SK-N-SH treated with all-trans-retinoic acid at 6 μM for 48 hours (cell line): Measurements from ENCODE around the gene DRG2.

Experiments used
- ATAC-seq: fragments of 200-7000 bp; cut with Tn5 transposase; 3 replicates; pipeline ENCODE4 v1.9.1; 2020; ENCODE audit warnings: mild to moderate bottlenecking, moderate library complexity
- ARNTL ChIP-seq: fragments of 450-650 bp; formaldehyde crosslinking; IDR thresholded peaks from 2 replicates; pipeline ENCODE4 v1.5.0; 2020; ENCODE audit warnings: low read depth, mild to moderate bottlenecking, moderate library complexity, borderline replicate concordance
- BACH2 ChIP-seq: fragments of 250-450 bp; sonication (Bioruptor Pico); IDR thresholded peaks from 2 replicates; pipeline ENCODE4 v1.9.0; 2021; ENCODE audit warnings: mild to moderate bottlenecking, borderline replicate concordance
- CREB5 ChIP-seq: fragments of 250-450 bp; sonication (Bioruptor Pico); IDR thresholded peaks from 2 replicates; pipeline ENCODE4 v1.5.1; 2020; ENCODE audit warnings: low read depth, mild to moderate bottlenecking, moderate library complexity
- CSRNP3 ChIP-seq: fragments of 250-450 bp; sonication (Bioruptor Pico); IDR thresholded peaks from 2 replicates; pipeline ENCODE4 v1.5.1; 2021; ENCODE audit warnings: mild to moderate bottlenecking, moderate library complexity
- ESRRG ChIP-seq: fragments of 250-450 bp; sonication (Bioruptor Pico); IDR thresholded peaks from 2 replicates; pipeline ENCODE4 v1.6.1; 2021; ENCODE audit warnings: mild to moderate bottlenecking
- GLIS3 ChIP-seq: fragments of 250-450 bp; sonication (Bioruptor Pico); IDR thresholded peaks from 2 replicates; pipeline ENCODE4 v1.5.0; 2020; ENCODE audit warnings: mild to moderate bottlenecking, moderate library complexity
- OSR1 ChIP-seq: fragments of 250-450 bp; sonication (Bioruptor Pico); IDR thresholded peaks from 2 replicates; pipeline ENCODE4 v1.8.0; 2022; ENCODE audit warnings: moderate library complexity, mild to moderate bottlenecking, inconsistent platforms
- PATZ1 ChIP-seq: fragments of 250-450 bp; sonication (Bioruptor Pico); IDR thresholded peaks from 2 replicates; pipeline ENCODE4 v1.8.0; 2020; ENCODE audit warnings: mild to moderate bottlenecking, moderate library complexity, borderline replicate concordance
- PPARA ChIP-seq: fragments of 250-450 bp; sonication (Bioruptor Pico); IDR thresholded peaks from 2 replicates; pipeline ENCODE4 v1.5.0; 2020; ENCODE audit warnings: mild to moderate bottlenecking, borderline replicate concordance
- RARB ChIP-seq: fragments of 250-450 bp; sonication (Bioruptor Pico); IDR thresholded peaks from 2 replicates; pipeline ENCODE4 v1.8.0; 2021; ENCODE audit warnings: mild to moderate bottlenecking, moderate library complexity
- TCF4 ChIP-seq: fragments of 250-450 bp; sonication (Bioruptor Pico); IDR thresholded peaks from 2 replicates; pipeline ENCODE4 v1.8.0; 2021; ENCODE audit warnings: mild to moderate bottlenecking, moderate library complexity, borderline replicate concordance
- TOX ChIP-seq: fragments of 250-450 bp; sonication (Bioruptor Pico); IDR thresholded peaks from 2 replicates; pipeline ENCODE4 v1.8.0; 2021; ENCODE audit warnings: mild to moderate bottlenecking, moderate library complexity, borderline replicate concordance
- TSHZ2 ChIP-seq: fragments of 250-450 bp; sonication (Bioruptor Pico); IDR thresholded peaks from 2 replicates; pipeline ENCODE4 v1.5.0; 2020; ENCODE audit warnings: mild to moderate bottlenecking, moderate library complexity
- ZC3H10 ChIP-seq: fragments of 250-450 bp; sonication (Bioruptor Pico); IDR thresholded peaks from 2 replicates; pipeline ENCODE4 v1.5.1; 2021; ENCODE audit warnings: mild to moderate bottlenecking, moderate library complexity
- ZFP3 ChIP-seq: fragments of 250-450 bp; sonication (Bioruptor Pico); IDR thresholded peaks from 2 replicates; pipeline ENCODE4 v1.5.0; 2020; ENCODE audit warnings: mild to moderate bottlenecking, moderate library complexity
- ZFP30 ChIP-seq: fragments of 450-650 bp; formaldehyde crosslinking; IDR thresholded peaks from 2 replicates; pipeline ENCODE4 v1.5.0; 2022; ENCODE audit warnings: mild to moderate bottlenecking, moderate library complexity
- ZNF565 ChIP-seq: fragments of 450-650 bp; formaldehyde crosslinking; conservative IDR thresholded peaks from 2 replicates; pipeline ENCODE4 v1.5.0; 2020; ENCODE audit warnings: low read depth, mild to moderate bottlenecking, moderate library complexity
- ZNF70 ChIP-seq: fragments of 450-650 bp; formaldehyde crosslinking; IDR thresholded peaks from 2 replicates; pipeline ENCODE4 v1.5.0; 2020; ENCODE audit warnings: mild to moderate bottlenecking, moderate library complexity
- ZNF8 ChIP-seq: fragments of 450-650 bp; formaldehyde crosslinking; IDR thresholded peaks from 2 replicates; pipeline ENCODE4 v1.5.0; 2020; ENCODE audit warnings: mild to moderate bottlenecking, moderate library complexity

DRG2 gene

GRCh38 chr17:18087610-18088491 lies at the start of gene DRG2:
Gene DRG2, plus strand, starts transcription at chr17:18087948. Its CDS starts 76 bp downstream, at chr17:18088024.
- peak; percentile 98 for ATAC-seq
- TF ChIP-seq BACH2: no peak
- TF ChIP-seq RARB: 0 out of 2 replicates have a peak, but pooled peaks have one; percentile 15
- TF ChIP-seq ZFP3 (CRISPR knock-in tag): no peak
- TF ChIP-seq GLIS3 (CRISPR knock-in tag): no peak
- TF ChIP-seq ZNF565 (CRISPR knock-in tag): no peak
- TF ChIP-seq ZNF8 (CRISPR knock-in tag): 0 out of 2 replicates have a peak, but pooled peaks have one; percentile 14
- TF ChIP-seq TSHZ2 (CRISPR knock-in tag): peak; percentile 55; the same call in 1 of the 2 replicates
- TF ChIP-seq ZNF70: 0 out of 2 replicates have a peak, but pooled peaks have one; percentile 4
- 0 out of 2 replicates have a peak, but pooled peaks have one; percentile 28 for TF ChIP-seq ZC3H10 (CRISPR knock-in tag)

- peak; percentile 10 for ATAC-seq
Observed at GRCh38 chr17:18038149-18038850, 49.4 kb upstream of the DRG2 start.

More at GRCh38 chr17:18038149-18038850, 49.4 kb upstream of the DRG2 start:
- TF ChIP-seq CREB5 (CRISPR knock-in tag) (no peak), ZFP3 (CRISPR knock-in tag) (no peak), ESRRG (no peak), CSRNP3 (CRISPR knock-in tag) (no peak), ZNF70 (no peak), ZNF8 (CRISPR knock-in tag) (no peak), TCF4 (no peak), ZNF565 (CRISPR knock-in tag) (no peak), TOX (no peak), OSR1 (CRISPR knock-in tag) (no peak), ARNTL (CRISPR knock-in tag) (no peak), ZFP30 (CRISPR knock-in tag) (no peak), PPARA (CRISPR knock-in tag) (no peak), PATZ1 (CRISPR knock-in tag) (no peak)
